ENCODE results near the gene STRN3. TPM values are rescaled to one million over a fixed set of nuclear protein-coding genes. Genes with fewer than 3 reads are reported as not detected.

Gene STRN3
- total and polyA plus RNA-seq, 2 of the 8 experiments (the other 6 are each of a cell fraction or from before 2014, with no cell fraction given) = 8.7 to 38.1 TPM

- H3K4me2 ChIP-seq (ENCODE audit: insufficient read depth in 1 of 2, low read depth in 2 of 2, low read length in 2 of 2) = no peak overlapping the region
Observed at GRCh38 chr14:30972882-30973582, 53.1 kb downstream of the STRN3 start.

More at GRCh38 chr14:30972882-30973582, 53.1 kb downstream of the STRN3 start:
- no peaks in the 10 kb centered on the region for H3K27me3 ChIP-seq (replicated peaks in 1 of 4; ENCODE audit: control insufficient read depth in 3 of 4, extremely low read depth in 1 of 4, insufficient read depth in 3 of 4, low read length in 3 of 4)
- H2BK5ac ChIP-seq (ENCODE audit: low read depth, low read length) = no peak overlapping the region
- H4K20me1 ChIP-seq (replicated peaks in 1 of 2; ENCODE audit: control insufficient read depth in 1 of 2, insufficient read depth in 2 of 2, low read length in 2 of 2) = peaks cover 0 to 2% of the 10 kb centered on the region in 2 experiments
- H3K79me1 ChIP-seq (ENCODE audit: low read depth, low read length) = no peaks in the 10 kb centered on the region; the same call in 1 of the 2 replicates
- H3K18ac ChIP-seq (ENCODE audit: extremely low read depth, low read length) = no peak overlapping the region
- no peak overlapping the region for H3K56ac ChIP-seq (replicated peaks; ENCODE audit: insufficient read length, low read depth, low read length)
- no peak overlapping the region for H2BK15ac ChIP-seq (ENCODE audit: low read length)
- FAIRE-seq = no peak
- H3K14ac ChIP-seq (ENCODE audit: insufficient read length) = no peak overlapping the region
- no peak overlapping the region for H2BK120ac ChIP-seq (replicated peaks; ENCODE audit: low read depth, low read length)
- no peak overlapping the region for H2AK5ac ChIP-seq (ENCODE audit: low read depth, low read length)
- H4K5ac ChIP-seq (ENCODE audit: insufficient read length, low read depth, low read length) = no peak overlapping the region
- no peak for TF ChIP-seq BACH1 (IDR thresholded peaks at IDR 0.05; ENCODE audit: low read length)
- no peak for TF ChIP-seq ZNF274 (IDR thresholded peaks at IDR 0.05; ENCODE audit: borderline replicate concordance, extremely low read depth, low read length)
- TF ChIP-seq KDM1A (IDR thresholded peaks at IDR 0.05; ENCODE audit: borderline replicate concordance, low read length) = no peak
- no peak overlapping the region for H3K27ac ChIP-seq (ENCODE audit: low read depth, low read length)
- H3K79me2 ChIP-seq (ENCODE audit: control insufficient read depth in 1 of 2, insufficient read depth in 2 of 2, low read length in 2 of 2) = peaks cover 12 to 99% of the 10 kb centered on the region in 2 experiments
- no peak overlapping the region for H4K91ac ChIP-seq (replicated peaks; ENCODE audit: insufficient read length, low read length)
- H3K23ac ChIP-seq (ENCODE audit: insufficient read length) = no peak overlapping the region
- ChIA-PET POLR2A (ENCODE audit: partially characterized antibody) (interaction anchor here (0.6 kb wide), 1 partner anchor 38 kb away, joined by 4 read pairs; no protein-coding TSS in a partner anchor), CTCF (ENCODE audit: partially characterized antibody) (interaction anchor here (1.0 to 2.8 kb wide), 3 partner anchors 9 to 110 kb away, joined by 3 to 11 read pairs (median 3); no protein-coding TSS in a partner anchor)
- H3K4ac ChIP-seq (replicated peaks; ENCODE audit: insufficient read length, low read depth, low read length) = no peak overlapping the region
- WGBS, 2 experiments (ENCODE audit: extremely low coverage in 1 of 2, insufficient coverage in 1 of 2, insufficient read length in 1 of 2, insufficient replicate concordance in 2 of 2, low coverage in 1 of 2, low lambda C conversion rate in 2 of 2, missing lambda C conversion rate in 1 of 2) = 98% methylated on average over 7 of the region's 7 CpGs; no CpG with 5 or more reads in 1 of the 2 experiments
- H3K23me2 ChIP-seq (ENCODE audit: low read depth, low read length) = no peaks in the 10 kb centered on the region
- no peaks in the 10 kb centered on the region for H3K36me3 ChIP-seq (ENCODE audit: control insufficient read depth in 2 of 4, insufficient read depth in 4 of 4, low read length in 3 of 4)
- no peak for DNase-seq (ENCODE audit: low read depth in 1 of 2, low spot score in 2 of 2)
- H2BK12ac ChIP-seq (ENCODE audit: low read depth, low read length) = no peak overlapping the region
- peaks cover 0 to 3% of the 10 kb centered on the region in 2 experiments; a peak in 1 of 4 replicates for H3K9me3 ChIP-seq (ENCODE audit: insufficient read depth in 2 of 2, low read depth in 1 of 2, low read length in 1 of 2)
- H2BK20ac ChIP-seq (ENCODE audit: low read length) = no peak overlapping the region
- H4K8ac ChIP-seq (ENCODE audit: extremely low read depth, insufficient read depth, low read length) = no peak overlapping the region
- H3K9ac ChIP-seq (replicated peaks in 1 of 4; ENCODE audit: extremely low read depth in 1 of 4, low read depth in 3 of 4, low read length in 3 of 4) = no peak overlapping the region
- no peak overlapping the region for H2AFZ ChIP-seq (ENCODE audit: low read length)
- H3K4me1 ChIP-seq (replicated peaks in 1 of 4; ENCODE audit: control insufficient read depth in 3 of 4, insufficient read depth in 4 of 4, low read length in 3 of 4) = peaks cover 0 to 3% (median 0%) of the 10 kb centered on the region in 4 experiments; a peak in 1 of 7 replicates
- H3K4me3 ChIP-seq (ENCODE audit: extremely low read depth in 1 of 4, insufficient read depth in 2 of 4, low read depth in 3 of 4, low read length in 4 of 4) = no peak overlapping the region

Data from H1 (cell line).